ENCODE data around the gene DERA. TPM values are rescaled to one million over a fixed set of nuclear protein-coding genes. Genes with fewer than 3 reads are reported as not detected.

Gene DERA
- total and polyA plus RNA-seq, 2 experiments from 2014 or later: 57.2 to 64.7 TPM

- Histone ChIP-seq H3K27me3 (no peaks in the 10 kb centered on the region), H3K4me3 (peak within 1 kb of the TSS; percentile 90), H3K4me1 (ENCODE audit: insufficient read depth) (peaks cover 13% of the 10 kb centered on the region), H3K4me2 (peak within 1 kb of the TSS; percentile 80), H3K36me3 (replicated peaks; ENCODE audit: insufficient read depth, low read depth) (no peaks in the 10 kb centered on the region), H3K9me3 (ENCODE audit: low read depth) (no peaks in the 10 kb centered on the region), H2AFZ (peak within 1 kb of the TSS; percentile 81), H3K9me2 (replicated peaks; ENCODE audit: insufficient read depth) (no peaks in the 10 kb centered on the region), H3K27ac (peak within 1 kb of the TSS; percentile 99), H4K20me1 (ENCODE audit: insufficient read depth, poor library complexity, severe bottlenecking) (peaks cover 41% of the 10 kb centered on the region), H3K79me2 (peaks cover 49% of the 10 kb centered on the region)
- 1% methylated on average over 47 of the region's 63 CpGs for WGBS (ENCODE audit: low lambda C conversion rate, missing lambda C conversion rate)
- DNase-seq (ENCODE audit: low spot score): peak; percentile 98
- no peak for TF ChIP-seq CTCF (IDR thresholded peaks at IDR 0.05; ENCODE audit: poor library complexity)
These were observed 28.8 kb upstream of the DERA start, which contains the start of gene STRAP for GRCh38 chr12:15882118-15882971. STRAP (plus strand) TSS chr12:15882387; CDS start chr12:15882708, 321 bp downstream.

- TF ChIP-seq EZH2 (IDR thresholded peaks at IDR 0.05; ENCODE audit: borderline replicate concordance) (no peak), EZH2phosphoT487 (IDR thresholded peaks at IDR 0.05; ENCODE audit: low read depth, severe bottlenecking, unreplicated experiment) (no peak), CTCF (IDR thresholded peaks at IDR 0.05; ENCODE audit: poor library complexity) (no peak)
- WGBS (ENCODE audit: low lambda C conversion rate, missing lambda C conversion rate): 40% methylated on average over 6 of the region's 6 CpGs
- Histone ChIP-seq H3K36me3 (replicated peaks; ENCODE audit: insufficient read depth, low read depth) (no peaks in the 10 kb centered on the region), H3K27me3 (no peaks in the 10 kb centered on the region), H3K9me2 (replicated peaks; ENCODE audit: insufficient read depth) (no peaks in the 10 kb centered on the region), H3K79me2 (peaks cover 61% of the 10 kb centered on the region), H3K9me3 (ENCODE audit: low read depth) (no peaks in the 10 kb centered on the region), H4K20me1 (ENCODE audit: insufficient read depth, poor library complexity, severe bottlenecking) (peaks cover 52% of the 10 kb centered on the region), H3K4me3 (peak overlapping the region; percentile 90), H3K4me1 (ENCODE audit: insufficient read depth) (peaks cover 13% of the 10 kb centered on the region), H3K27ac (peak overlapping the region; percentile 99), H3K4me2 (peak overlapping the region; percentile 80), H2AFZ (no peak overlapping the region)
- DNase-seq (ENCODE audit: low spot score): no peak
These were observed 27.6 kb upstream of the DERA start for GRCh38 chr12:15883536-15883935.

GRCh38 chr12:15886372-15887042 is 24.6 kb upstream of the DERA start:
- H3K27ac ChIP-seq: no peak overlapping the region
- no peaks in the 10 kb centered on the region for H3K36me3 ChIP-seq (replicated peaks; ENCODE audit: insufficient read depth, low read depth)
- DNase-seq (ENCODE audit: low spot score): no peak
- H3K4me3 ChIP-seq: no peak overlapping the region
- H3K4me2 ChIP-seq: peak overlapping the region; percentile 9
- peaks cover 13% of the 10 kb centered on the region for H3K4me1 ChIP-seq (ENCODE audit: insufficient read depth)
- no peaks in the 10 kb centered on the region for H3K27me3 ChIP-seq
- no peaks in the 10 kb centered on the region for H3K9me2 ChIP-seq (replicated peaks; ENCODE audit: insufficient read depth)
- no peak overlapping the region for H2AFZ ChIP-seq
- WGBS (ENCODE audit: low lambda C conversion rate, missing lambda C conversion rate): 97% methylated on average over 7 of the region's 7 CpGs
- H3K79me2 ChIP-seq: peaks cover 84% of the 10 kb centered on the region
- H3K9me3 ChIP-seq (ENCODE audit: low read depth): no peaks in the 10 kb centered on the region
- H4K20me1 ChIP-seq (ENCODE audit: insufficient read depth, poor library complexity, severe bottlenecking): peaks cover 60% of the 10 kb centered on the region
- TF ChIP-seq EZH2phosphoT487 (IDR thresholded peaks at IDR 0.05; ENCODE audit: low read depth, severe bottlenecking, unreplicated experiment) (no peak), EZH2 (IDR thresholded peaks at IDR 0.05; ENCODE audit: borderline replicate concordance) (no peak), CTCF (IDR thresholded peaks at IDR 0.05; ENCODE audit: poor library complexity) (no peak)

Measured in hepatocyte (in vitro differentiated cells).